Adrenal gland (tissue), 12 donors: Measurements from ENCODE around the gene AKT1S1. TPM values are rescaled to one million over a fixed set of nuclear protein-coding genes. Genes with fewer than 3 reads are reported as not detected.

Experiments used
- DNase-seq, 7 donors: peaks; one replicate each; pipeline ENCODE4 v3.0.0-alpha.2; 2019 to 2020
- H3K27ac ChIP-seq, 5 donors: fragments of 200-600 bp; sonication (generic) in 4 of 5; 1 replicate in 3 of 5; 2 replicates in 2 of 5; pipeline versions ENCODE4 v1.5.1 to v1.8.0; 2016 to 2020; ENCODE audit warnings: mild to moderate bottlenecking in 1 of 5
- H3K27me3 ChIP-seq: fragments of 200-600 bp; 2 replicates; pipeline ENCODE4 v1.8.0; 2021
- H3K36me3 ChIP-seq, 2 donors: fragments of 200-600 bp; replicated peaks in 1 of 2; 1 replicate in 1 of 2; 2 replicates in 1 of 2; pipeline versions ENCODE4 v1.5.1 to v1.8.0; 2018 to 2022
- H3K4me1 ChIP-seq, 2 donors: fragments of 200-600 bp; replicated peaks in 1 of 2; 1 replicate in 1 of 2; 2 replicates in 1 of 2; pipeline versions ENCODE4 v1.5.1 to v1.8.0; 2018 to 2021
- H3K4me3 ChIP-seq, 4 donors: fragments of 200-600 bp; sonication (generic) in 3 of 4; one replicate each; pipeline ENCODE4 v1.5.1; 2016 to 2018
- H3K9me3 ChIP-seq, 3 donors: fragments of 200-600 bp; sonication (generic) in 1 of 3; replicated peaks in 1 of 3; 1 replicate in 2 of 3; 2 replicates in 1 of 3; pipeline versions ENCODE4 v1.5.1 to v1.8.0; 2016 to 2021
- CTCF ChIP-seq, 6 experiments: fragments of 450-650 bp in 4 of 6; fragments of 200-600 bp in 2 of 6; sonication (generic) in 1 of 6; IDR thresholded peaks; 1 replicate in 5 of 6; 2 replicates in 1 of 6; pipeline versions ENCODE4 v1.5.1 to v1.8.0; 2016 to 2021; ENCODE audit warnings: antibody characterized with exemption in 6 of 6, mild to moderate bottlenecking in 2 of 6, moderate library complexity in 1 of 6
- POLR2A ChIP-seq, 2 donors: fragments of 450-650 bp; IDR thresholded peaks; one replicate each; pipeline ENCODE4 v1.6.1; 2017; ENCODE audit warnings: antibody characterized with exemption in 2 of 2, mild to moderate bottlenecking in 2 of 2, moderate library complexity in 1 of 2
- WGBS, 4 donors: extraction: QIAGEN DNeasy Blood & Tissue Kit in 2 of 4; methylation state at CpG; one replicate each; pipeline versions ENCODE4 v1.1.5 to v1.1.7; 2013 to 2017; 5-methylcytosine and 5-hydroxymethylcytosine counted together
- intact Hi-C, 2 donors: fragments of 100-400 bp; cut with DNase I; formaldehyde crosslinking; loops; one replicate each; pipeline versions ENCODE4 v1.14.1 to v1.15.0; 2022 to 2023
- polyA plus RNA-seq, 3 donors: library from polyadenylated mRNA; stranded (reverse); fragments of 200-250 nt in 2 of 3; fragments of 350-450 nt in 1 of 3; fragmentation: Illumina TruSeq in 1 of 3; extraction: RNeasy Lipid Tissue Mini Kit (QIAGEN cat#74804) in 1 of 3; gene quantifications; one replicate each; pipeline ENCODE4 v1.2.3, GENCODE V29; 2013 to 2014
- total RNA-seq, 9 donors: library from RNA; depleted of rRNA in 4 of 9; stranded (reverse); fragments of >200 nt in 4 of 9; fragments of 120-200 nt in 1 of 9; fragmentation: NEBNext Ultra II Directional in 1 of 9; extraction: Animal tissue kit (Norgen Biotek cat#: 25700) in 1 of 9; gene quantifications; one replicate each; pipeline versions ENCODE4 v1.1.0 to v1.2.4, GENCODE V29; 2013 to 2023
- donor health status: healthy with polysubstance abuse.
- donor health status: Bipolar disorder and iron deficiency.
- donor health status: DM: yes; HTN: yes; CAD: no.
- donor health status: DM: no; HTN: no; CAD: no.
- donor health status: DM: no; HTN: no; CAD: no.
- donor health status: DM: yes; HTN: yes; CAD: no.

The AKT1S1 gene
- total and polyA plus RNA-seq, 12 donors: 19.8 to 89.6 (median 59.1) TPM

GRCh38 chr19:49924004-49924880 lies 47.1 kb upstream of the AKT1S1 start:
- TF ChIP-seq CTCF (IDR thresholded peaks at IDR 0.05) (no peak), POLR2A (IDR thresholded peaks at IDR 0.05) (no peak)

DNA sequence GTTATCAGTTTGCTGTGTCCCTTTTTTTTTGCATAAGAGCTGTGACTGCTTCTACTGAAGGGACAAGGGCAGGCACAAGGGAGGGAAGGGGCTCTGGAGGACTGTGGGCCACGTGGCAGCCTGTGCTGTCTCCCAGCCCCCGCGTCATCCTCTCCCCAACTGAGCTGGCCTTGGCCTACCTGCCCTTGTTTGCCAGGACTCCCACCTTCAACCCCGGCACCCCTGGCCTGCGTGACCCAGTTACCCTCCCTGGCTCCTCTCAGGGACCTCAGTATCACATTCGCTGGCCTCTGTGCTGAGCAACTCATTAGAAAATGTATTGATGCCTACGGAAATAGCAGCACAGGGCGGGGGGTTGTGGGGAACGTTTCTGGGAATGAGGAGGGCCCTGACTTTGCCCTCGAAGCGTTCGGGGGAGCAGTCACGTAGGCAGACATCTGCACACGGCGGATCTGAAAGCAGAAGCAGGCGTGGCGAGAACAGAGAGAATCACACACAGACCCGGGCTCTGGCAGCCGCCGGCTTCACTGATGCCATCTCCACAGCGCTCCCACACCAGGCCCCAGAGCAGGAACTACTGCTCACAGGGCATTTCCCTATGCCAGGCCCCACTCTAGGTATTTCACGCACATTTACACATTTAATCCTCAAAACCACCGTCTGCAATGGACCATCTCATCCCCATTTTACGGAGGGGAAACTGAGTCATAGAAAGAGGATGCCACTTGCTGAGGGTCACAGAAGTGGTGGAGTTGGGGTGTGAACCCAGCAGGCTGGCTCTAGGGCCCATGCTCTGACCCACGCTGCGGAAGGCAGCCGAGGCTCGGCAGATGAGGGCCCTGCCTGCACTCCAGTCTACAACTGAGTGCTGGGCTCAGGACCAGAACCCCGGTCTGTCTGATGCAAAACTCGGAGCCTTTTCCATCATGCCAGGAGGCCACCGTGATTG lies 46.2 kb upstream of the AKT1S1 start:
- DNase-seq: peak in 4 of 7 donors; percentile 59 to 77 (median 68)
- TF ChIP-seq CTCF (IDR thresholded peaks at IDR 0.05) (no peak), POLR2A (IDR thresholded peaks at IDR 0.05) (no peak)
- intact Hi-C loops: no loop called here
- H3K4me3 ChIP-seq: no peak overlapping the region
- 61 to 75% (median 68%) methylated on average over 24 to 31 of the region's 31 CpGs for WGBS, 4 donors
- peak overlapping the region in 2 of 5 donors; percentile 63 to 67 for H3K27ac ChIP-seq
- H3K27me3 ChIP-seq: no peaks in the 10 kb centered on the region
- H3K36me3 ChIP-seq: peaks cover 0 to 30% of the 10 kb centered on the region in 2 donors
- no peaks in the 10 kb centered on the region for H3K9me3 ChIP-seq
- H3K4me1 ChIP-seq: peaks cover 21 to 42% of the 10 kb centered on the region in 2 donors

More at GRCh38 chr19:49924004-49924880, 47.1 kb upstream of the AKT1S1 start:
- H3K4me1 ChIP-seq: peaks cover 21 to 43% of the 10 kb centered on the region in 2 donors
- H3K27me3 ChIP-seq: no peaks in the 10 kb centered on the region
- WGBS, 4 donors: 82 to 88% (median 86%) methylated on average over 11 to 25 of the region's 25 CpGs
- intact Hi-C loops: no loop called here
- H3K36me3 ChIP-seq: peaks cover 0 to 29% of the 10 kb centered on the region in 2 donors
- DNase-seq: no peak
- H3K27ac ChIP-seq: peak overlapping the region in 2 of 5 donors; percentile 63 to 67
- H3K9me3 ChIP-seq: no peaks in the 10 kb centered on the region
- H3K4me3 ChIP-seq: no peak overlapping the region

DNA sequence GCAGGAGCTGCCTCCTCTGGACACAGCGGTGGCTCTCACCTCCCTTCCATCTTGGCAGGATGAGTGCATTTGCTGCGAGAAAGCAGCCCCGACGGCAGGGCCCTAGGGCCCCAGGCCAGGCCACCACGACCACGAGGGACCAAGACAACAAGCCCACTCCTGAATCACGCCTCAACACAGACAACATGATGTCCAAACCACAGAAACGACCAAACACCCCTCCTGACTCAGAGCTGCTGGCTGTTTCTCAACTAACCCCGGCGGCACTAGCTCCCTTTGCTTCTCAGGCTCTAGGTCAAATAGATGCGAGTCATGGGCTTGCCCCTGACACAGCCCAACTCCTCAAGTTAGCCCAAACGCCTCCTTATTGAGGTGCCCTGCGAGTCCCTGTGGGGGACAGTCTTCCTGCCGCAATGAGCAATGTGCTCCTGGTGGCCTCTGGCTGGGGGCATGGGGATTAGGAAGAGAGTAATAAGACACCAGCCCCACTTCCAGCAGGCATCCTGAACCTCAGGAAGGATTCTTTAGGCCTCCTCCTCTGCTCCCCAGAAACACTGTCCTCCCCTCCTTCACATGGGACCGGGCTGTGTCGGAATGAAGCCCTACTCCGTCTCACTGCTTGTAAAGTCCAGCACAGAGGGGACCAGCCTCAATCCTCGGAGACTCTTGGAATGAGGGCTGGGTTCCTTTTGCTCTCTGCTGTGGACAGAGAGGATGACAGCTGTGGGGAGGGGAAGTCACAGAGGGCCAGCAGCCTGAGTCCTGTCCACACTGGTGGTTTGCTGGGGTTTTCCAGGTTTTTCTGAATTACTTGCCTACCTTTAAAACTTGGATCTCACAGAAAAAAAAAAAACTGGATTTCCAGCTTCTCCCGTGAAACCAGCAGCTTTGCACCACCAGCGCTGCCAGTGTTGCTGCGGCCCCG lies 45.0 kb upstream of the AKT1S1 start:
- no peak overlapping the region for H3K4me3 ChIP-seq
- H3K36me3 ChIP-seq: peaks cover 0 to 31% of the 10 kb centered on the region in 2 donors
- H3K27ac ChIP-seq: peak overlapping the region in 3 of 5 donors; percentile 26 to 67 (median 63)
- intact Hi-C loops: no loop called here
- no peaks in the 10 kb centered on the region for H3K27me3 ChIP-seq
- peak in 5 of 7 donors; percentile 63 to 80 (median 66) for DNase-seq
- peaks cover 11 to 30% of the 10 kb centered on the region in 2 donors for H3K4me1 ChIP-seq
- WGBS, 4 donors: 68 to 76% (median 69%) methylated on average over 20 to 22 of the region's 22 CpGs
- no peaks in the 10 kb centered on the region for H3K9me3 ChIP-seq
- TF ChIP-seq POLR2A (IDR thresholded peaks at IDR 0.05) (no peak), CTCF (IDR thresholded peaks at IDR 0.05) (no peak)
